ENCODE measurements around the gene GRIK4.

- TF ChIP-seq POLR2A (IDR thresholded peaks at IDR 0.05) (no peak), CTCF (IDR thresholded peaks at IDR 0.05) (no peak), POLR2AphosphoS5 (IDR thresholded peaks at IDR 0.05) (no peak), EP300 (IDR thresholded peaks at IDR 0.05) (no peak)
Observed at GRCh38 chr11:120858740-120859139, 347.2 kb downstream of the GRIK4 start.
